ENCODE measurements around the gene HEATR5B.

DNA sequence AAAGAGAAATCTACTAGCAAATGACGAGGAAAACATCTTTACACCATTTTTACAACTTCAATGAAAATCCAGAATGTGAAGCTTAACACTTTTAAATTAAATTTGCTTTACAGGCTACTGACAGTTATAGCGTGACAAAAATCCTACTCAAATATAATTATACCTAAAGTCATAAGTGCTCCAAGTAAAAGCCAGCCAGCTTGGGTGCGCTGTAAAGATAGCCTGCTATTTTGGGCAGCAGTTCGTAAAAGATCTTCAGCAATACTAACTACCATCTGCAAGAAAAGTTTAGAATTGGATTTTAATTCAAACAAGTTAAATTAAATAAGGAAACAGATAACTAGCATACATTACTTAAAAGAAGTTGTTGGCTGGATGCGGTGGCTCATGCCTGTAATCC, 22.4 kb downstream of the HEATR5B start:
- TF ChIP-seq BHLHE40 (IDR thresholded peaks at IDR 0.05; ENCODE audit: borderline replicate concordance) = no peak
- TF ChIP-seq, protein P1, sequence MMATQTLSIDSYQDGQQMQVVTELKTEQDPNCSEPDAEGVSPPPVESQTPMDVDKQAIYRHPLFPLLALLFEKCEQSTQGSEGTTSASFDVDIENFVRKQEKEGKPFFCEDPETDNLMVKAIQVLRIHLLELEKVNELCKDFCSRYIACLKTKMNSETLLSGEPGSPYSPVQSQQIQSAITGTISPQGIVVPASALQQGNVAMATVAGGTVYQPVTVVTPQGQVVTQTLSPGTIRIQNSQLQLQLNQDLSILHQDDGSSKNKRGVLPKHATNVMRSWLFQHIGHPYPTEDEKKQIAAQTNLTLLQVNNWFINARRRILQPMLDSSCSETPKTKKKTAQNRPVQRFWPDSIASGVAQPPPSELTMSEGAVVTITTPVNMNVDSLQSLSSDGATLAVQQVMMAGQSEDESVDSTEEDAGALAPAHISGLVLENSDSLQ (IDR thresholded peaks at IDR 0.05) = no peak
- TF ChIP-seq FOXM1 (IDR thresholded peaks at IDR 0.05; ENCODE audit: borderline replicate concordance) = no peak
- TF ChIP-seq CTBP1 (IDR thresholded peaks at IDR 0.05; ENCODE audit: borderline replicate concordance) = no peak
- no peak for TF ChIP-seq TARDBP (IDR thresholded peaks at IDR 0.05)
- TF ChIP-seq ELF4 (IDR thresholded peaks at IDR 0.05) = no peak
